CD4-positive, alpha-beta T cell treated with Interleukin-2 at 100 ng/mL for 4 hours (primary cell): Measurements from ENCODE around the gene MPZL1.

ENCODE experiments used
- DNase-seq: peaks from one replicate; pipeline ENCODE4 v3.0.0-alpha.2; 2020; ENCODE audit warnings: low spot score

Gene MPZL1

DNA sequence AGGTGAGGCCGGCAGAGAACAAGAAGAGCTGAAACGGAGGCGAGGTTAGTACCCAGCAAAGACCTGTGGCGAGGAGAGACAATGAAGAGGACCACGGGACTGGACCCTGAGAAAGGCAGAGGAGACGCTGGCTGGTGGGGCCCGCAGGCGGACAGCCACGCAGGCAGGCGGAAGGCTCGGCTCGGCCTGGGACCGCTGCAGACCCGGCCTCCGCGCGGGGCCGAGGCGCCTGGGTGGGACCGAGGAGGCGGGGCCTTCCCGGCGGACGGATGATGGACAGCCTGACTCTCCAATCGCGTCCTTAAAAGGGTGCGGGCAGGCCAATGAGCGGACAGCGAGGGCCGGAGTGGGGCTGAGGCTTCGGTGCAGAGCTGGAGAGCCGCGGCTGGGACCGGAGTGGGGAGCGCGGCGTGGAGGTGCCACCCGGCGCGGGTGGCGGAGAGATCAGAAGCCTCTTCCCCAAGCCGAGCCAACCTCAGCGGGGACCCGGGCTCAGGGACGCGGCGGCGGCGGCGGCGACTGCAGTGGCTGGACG, at the start of gene MPZL1:
TSS of gene MPZL1 (plus strand) at position 366 of the 535 bp plus-strand sequence. CDS start 170 bp downstream, outside the sequence.
- DNase-seq: peak; percentile 94

- DNase-seq: no peak
Measured at GRCh38 chr1:167672831-167673230, 49.0 kb upstream of the MPZL1 start.

GRCh38 chr1:167673265-167673664, 48.5 kb upstream of the MPZL1 start:
- no peak for DNase-seq

- DNase-seq: no peak
Measured at GRCh38 chr1:167674156-167674555, 47.6 kb upstream of the MPZL1 start.

- DNase-seq: no peak
Measured at GRCh38 chr1:167675440-167675839, 46.3 kb upstream of the MPZL1 start.

- no peak for DNase-seq
Measured at GRCh38 chr1:167676205-167676915, 45.4 kb upstream of the MPZL1 start.

GRCh38 chr1:167676916-167677848, 44.6 kb upstream of the MPZL1 start:
- DNase-seq: no peak

DNA sequence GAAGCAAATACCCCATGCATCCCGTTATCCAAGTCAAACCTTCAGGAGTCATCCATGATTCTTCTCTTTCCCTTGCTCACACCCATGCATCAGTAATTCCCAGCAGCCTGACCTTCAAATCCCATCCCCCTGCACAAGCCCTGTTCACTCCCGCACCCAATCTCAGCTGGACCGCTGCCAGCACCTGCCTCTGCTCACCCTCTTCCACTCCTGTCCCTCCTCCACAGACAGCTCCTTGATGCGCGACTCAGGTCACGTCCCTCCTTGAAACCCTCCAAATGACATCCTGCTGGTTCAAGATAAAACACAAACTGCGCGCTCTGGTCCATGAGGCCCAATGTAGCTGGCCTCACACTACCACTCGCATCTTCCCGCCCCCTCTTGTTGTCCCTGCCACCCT, 43.4 kb upstream of the MPZL1 start:
- DNase-seq: no peak

DNA sequence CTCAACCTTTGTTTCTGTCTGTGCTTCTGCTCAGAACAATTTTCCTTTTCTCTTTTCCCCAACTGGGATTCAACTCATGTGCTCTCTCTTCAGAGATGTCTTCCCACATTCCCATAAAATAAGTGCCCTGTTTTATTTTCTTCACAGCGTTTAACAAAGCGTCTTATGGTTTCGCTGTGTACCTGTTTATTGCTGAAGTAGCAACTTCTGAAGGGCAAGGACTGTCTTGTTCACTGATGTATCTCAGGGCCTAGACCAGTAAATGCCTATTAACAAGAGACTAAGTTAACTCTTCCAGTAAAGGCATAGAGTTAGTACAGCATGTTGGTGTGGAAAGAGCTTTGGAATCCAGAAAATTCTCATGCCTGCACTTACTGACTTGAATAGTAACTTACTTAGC, 42.9 kb upstream of the MPZL1 start:
- DNase-seq: no peak

- DNase-seq: no peak
Measured at GRCh38 chr1:167679714-167680113, 42.1 kb upstream of the MPZL1 start.

DNA sequence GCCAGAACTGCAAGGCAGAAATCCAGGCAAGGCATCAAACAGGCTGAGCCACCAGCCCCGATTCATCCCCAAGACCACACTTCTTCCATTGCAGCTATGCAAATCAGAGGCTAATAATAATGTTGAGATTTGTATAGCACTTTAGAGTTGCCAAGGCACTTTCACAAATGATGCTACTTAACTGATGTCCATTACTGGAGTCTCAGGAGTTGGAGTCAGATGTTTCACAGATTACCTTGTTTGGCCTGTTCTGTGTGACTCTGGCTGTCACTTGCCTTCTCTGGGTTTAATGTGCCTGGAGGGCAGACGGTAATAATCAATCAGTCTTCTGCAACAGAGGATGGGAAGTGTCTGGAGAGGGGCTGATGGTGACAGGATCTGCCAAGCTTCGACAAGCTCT, 40.8 kb upstream of the MPZL1 start:
- no peak for DNase-seq

DNA sequence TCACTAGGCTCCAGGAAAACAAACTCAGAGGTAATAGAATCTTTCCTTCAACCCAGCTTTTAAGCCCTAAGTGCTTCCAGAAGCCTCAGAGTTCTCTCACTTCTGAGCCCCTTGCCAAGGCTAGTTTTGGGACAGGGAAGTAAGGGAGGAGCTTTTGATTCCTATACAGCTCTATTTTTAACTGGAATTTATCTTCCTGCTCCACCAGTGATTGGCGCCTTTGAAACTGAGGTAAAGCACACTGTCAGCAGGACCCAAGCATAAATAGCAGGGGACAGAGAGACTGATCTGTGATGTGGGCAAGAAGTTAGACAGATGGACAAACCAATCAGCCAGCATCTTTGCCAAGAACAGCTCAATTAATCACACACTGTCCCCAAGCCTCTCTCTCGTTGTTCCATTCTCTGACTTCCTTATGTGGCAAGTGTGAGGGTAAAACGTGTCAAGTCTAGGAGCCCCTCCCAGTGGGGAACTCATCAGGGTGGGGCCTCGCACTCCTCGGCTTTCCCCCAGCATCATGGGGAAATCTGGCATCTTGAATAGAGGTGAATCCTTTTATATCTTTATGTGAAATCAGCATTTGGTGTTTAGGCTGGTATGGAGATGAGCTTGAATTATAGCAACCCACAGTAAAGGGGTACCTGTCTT, 40.2 kb upstream of the MPZL1 start:
- DNase-seq: no peak

- no peak for DNase-seq
Measured at GRCh38 chr1:167683226-167683625, 38.6 kb upstream of the MPZL1 start.

DNA sequence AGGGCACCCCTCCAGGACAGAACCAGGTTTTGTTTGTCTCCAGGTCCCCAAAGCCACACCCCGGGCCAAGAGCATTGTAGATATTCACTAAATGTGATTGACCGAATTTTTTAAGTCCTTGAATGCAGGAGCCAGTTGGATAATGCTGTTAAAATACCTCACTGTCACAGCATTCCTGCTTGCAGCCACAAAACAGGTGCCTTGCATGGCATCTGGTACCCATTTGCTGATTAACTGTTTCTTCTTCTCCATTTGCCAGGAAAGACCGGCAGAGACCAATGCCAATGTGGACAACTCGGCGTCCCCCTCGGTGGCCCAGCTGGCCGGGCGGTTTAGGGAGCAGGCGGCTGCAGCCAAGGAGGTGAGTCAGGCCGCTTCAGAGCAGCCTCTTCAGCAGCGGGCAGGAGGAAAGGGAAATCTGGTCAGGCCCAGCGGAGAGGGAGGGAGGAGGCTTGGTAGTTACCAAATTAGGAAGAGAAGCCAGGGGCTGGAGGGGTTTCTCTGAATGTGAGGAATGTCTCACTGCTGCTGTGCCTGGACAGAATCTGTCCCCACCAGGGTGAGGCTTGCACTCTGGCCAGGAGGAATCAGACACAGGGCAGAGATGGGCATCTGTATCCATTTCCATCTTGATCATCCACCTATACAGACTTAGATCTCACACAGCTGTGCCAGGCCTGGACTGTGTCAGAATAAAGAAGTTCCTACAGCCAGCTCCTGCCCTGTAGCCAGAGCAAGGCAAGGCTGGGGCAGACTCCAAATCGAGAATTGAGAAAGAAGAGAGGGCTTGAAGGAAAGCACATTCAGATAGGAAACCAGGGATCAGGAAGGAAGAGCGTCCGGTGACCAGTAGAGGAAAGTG, 37.9 kb upstream of the MPZL1 start:
- DNase-seq: no peak

DNA sequence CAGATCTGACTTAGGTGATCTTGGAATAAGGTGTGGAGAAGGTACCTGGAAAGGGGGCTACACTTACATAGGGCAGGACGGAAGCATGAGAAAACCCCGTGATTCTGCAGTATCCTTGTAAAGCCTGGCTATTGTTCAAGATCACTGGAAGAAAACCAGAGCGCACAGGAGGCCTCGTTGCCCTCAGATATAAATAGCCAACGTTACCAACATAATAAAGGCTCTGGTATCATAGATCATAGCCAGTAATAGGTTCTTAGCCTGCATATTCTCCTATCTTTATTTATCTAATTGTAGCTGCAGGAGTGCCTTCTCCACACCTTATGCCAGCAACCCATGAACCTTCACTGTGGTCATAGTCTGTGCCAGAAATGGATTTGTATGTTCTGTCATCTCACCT, 35.9 kb upstream of the MPZL1 start:
- no peak for DNase-seq

GRCh38 chr1:167687919-167688519, 33.8 kb upstream of the MPZL1 start:
- peak; percentile 90 for DNase-seq

GRCh38 chr1:167689567-167689920, 32.2 kb upstream of the MPZL1 start:
- no peak for DNase-seq

DNA sequence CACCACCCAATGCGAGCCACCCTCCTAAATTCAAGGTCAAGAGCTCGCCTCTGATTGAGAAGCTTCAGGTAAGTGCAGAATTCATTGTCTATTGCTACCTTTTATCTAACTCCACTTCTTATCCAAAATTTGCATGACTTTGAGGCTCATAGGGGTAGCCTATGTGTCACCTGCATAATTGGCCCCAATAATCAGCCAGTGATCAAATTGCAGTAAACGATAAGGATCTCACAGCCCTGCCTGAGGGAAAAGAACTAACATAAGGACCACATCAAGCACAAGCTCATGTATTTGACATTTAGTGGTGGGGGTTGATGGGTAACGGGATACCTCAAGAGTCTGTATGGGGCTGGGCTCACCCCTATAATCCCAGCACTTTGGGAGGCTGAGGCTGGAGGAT, 31.7 kb upstream of the MPZL1 start:
- no peak for DNase-seq

- DNase-seq: no peak
Measured at GRCh38 chr1:167693425-167694045, 28.2 kb upstream of the MPZL1 start.

DNA sequence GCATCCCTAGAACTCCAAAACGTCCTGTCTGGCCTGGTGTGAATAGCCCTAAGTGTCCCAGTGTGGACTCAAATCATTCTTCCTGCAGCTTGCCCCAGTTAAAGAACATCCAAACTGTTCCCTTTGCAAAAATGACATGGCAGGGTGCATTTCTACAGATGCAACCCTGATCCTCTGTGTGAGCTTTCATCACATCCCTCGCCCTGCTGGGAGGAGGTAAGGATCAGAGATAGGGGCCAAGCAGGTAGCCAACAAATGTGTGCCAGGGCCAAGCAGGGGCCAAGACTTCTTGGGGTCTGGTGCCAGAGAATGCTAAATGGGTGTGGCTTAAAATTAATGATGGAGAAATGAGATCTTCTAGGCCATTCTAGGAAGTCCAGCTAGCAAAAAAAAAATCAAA, 27.1 kb upstream of the MPZL1 start:
- DNase-seq: no peak

DNA sequence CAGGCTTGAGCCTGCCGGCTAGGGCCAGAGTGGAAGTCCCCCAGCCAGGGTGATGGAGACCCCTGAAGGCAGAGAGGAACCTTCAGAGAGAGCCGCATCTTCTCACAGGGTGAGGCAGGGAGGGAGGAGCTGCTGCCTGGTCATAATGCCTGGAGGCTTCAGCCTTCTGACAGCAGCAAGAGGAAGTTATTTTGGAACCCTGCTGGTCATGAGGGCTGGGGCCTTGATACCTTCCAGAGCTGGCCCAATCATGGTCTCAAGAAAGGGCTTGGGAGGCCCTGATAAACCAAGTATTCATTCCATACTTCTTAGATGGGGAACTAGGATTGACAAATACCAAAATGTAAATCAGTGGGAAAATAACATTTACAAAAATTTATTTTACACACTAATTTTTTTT, 26.6 kb upstream of the MPZL1 start:
- no peak for DNase-seq
